Panc1 (cell line): ENCODE measurements around the gene AP3S1. TPM values are rescaled to one million over a fixed set of nuclear protein-coding genes. Genes with fewer than 3 reads are reported as not detected.

ENCODE experiments used
- ATAC-seq: fragments of 200-7000 bp; cut with Tn5 transposase; 2 replicates; pipeline ENCODE4 v1.9.1; 2020; ENCODE audit warnings: mild to moderate bottlenecking, moderate library complexity
- BruUV-seq: library from RNA; stranded (reverse); fragments of 400-500 nt; replicated peaks from 2 replicates; lab custom pipeline; 2021; lab: Mats Ljungman, UMichigan
- CTCF ChIA-PET: fragments of 300-600 bp; sonication (Branson Sonifier 250); formaldehyde crosslinking; loops from one replicate; lab custom pipeline; 2022; ENCODE audit warnings: antibody characterized with exemption; lab: Charles Lee
- POLR2A ChIA-PET: fragments of 300-600 bp; sonication (Branson Sonifier 250); formaldehyde crosslinking; loops from one replicate; lab custom pipeline; 2022; ENCODE audit warnings: antibody characterized with exemption; lab: Charles Lee
- DNase-seq: peaks from one replicate; pipeline ENCODE4 v3.0.0-alpha.2; 2010; ENCODE audit warnings: low read depth, low spot score
- H3K27ac ChIP-seq: 2 replicates; pipeline ENCODE4 v1.5.1; 2011; ENCODE audit warnings: mild to moderate bottlenecking, low read length, inconsistent platforms
- H3K27me3 ChIP-seq: fragments of 200-500 bp; sonication (Bioruptor generic); 2 replicates; pipeline ENCODE4 v1.6.0; 2014; ENCODE audit warnings: low read length, inconsistent platforms; ENCODE audit not compliant: control insufficient read depth, insufficient read depth
- H3K36me3 ChIP-seq: fragments of 200-500 bp; sonication (Bioruptor generic); 2 replicates; pipeline ENCODE4 v1.5.1; 2014; ENCODE audit warnings: inconsistent platforms, mild to moderate bottlenecking, low read length, moderate library complexity; ENCODE audit not compliant: control insufficient read depth, insufficient read depth
- H3K4me1 ChIP-seq: 2 replicates; pipeline ENCODE4 v1.5.1; 2011; ENCODE audit warnings: inconsistent platforms, mild to moderate bottlenecking, low read length, moderate library complexity; ENCODE audit not compliant: control insufficient read depth, insufficient read depth
- H3K4me3 ChIP-seq, 2 experiments: 2 replicates each; pipeline ENCODE4 v1.5.1; 2011 to 2012; ENCODE audit warnings: low read depth in 2 of 2, low read length in 2 of 2, mild to moderate bottlenecking in 2 of 2, inconsistent platforms in 1 of 2, moderate library complexity in 1 of 2
- H3K9me3 ChIP-seq: fragments of 200-500 bp; sonication (Bioruptor generic); 2 replicates; pipeline ENCODE4 v1.5.1; 2014; ENCODE audit warnings: low read depth, mild to moderate bottlenecking, inconsistent platforms, low read length, moderate library complexity; ENCODE audit not compliant: control insufficient read depth, insufficient read depth
- CTCF ChIP-seq: fragments of 450-650 bp; IDR thresholded peaks from 2 replicates; pipeline ENCODE4 v1.5.1; 2017; ENCODE audit warnings: mild to moderate bottlenecking
- POLR2AphosphoS5 ChIP-seq: IDR thresholded peaks from 2 replicates; pipeline ENCODE4 v1.6.1; 2012; ENCODE audit warnings: mild to moderate bottlenecking, low read depth, low read length, moderate library complexity
- REST ChIP-seq, 2 experiments: IDR thresholded peaks; 2 replicates each; pipeline ENCODE4 v1.6.1; 2011 to 2012; ENCODE audit warnings: low read depth in 2 of 2, control low read depth in 1 of 2, low read length in 1 of 2, mild to moderate bottlenecking in 1 of 2, moderate library complexity in 1 of 2; ENCODE audit not compliant: insufficient read depth in 1 of 2
- SIN3A ChIP-seq: IDR thresholded peaks from 2 replicates; pipeline ENCODE4 v1.6.1; 2012; ENCODE audit warnings: low read depth, mild to moderate bottlenecking, low read length, moderate library complexity, borderline replicate concordance; ENCODE audit not compliant: insufficient read depth
- TCF7L2 ChIP-seq: IDR thresholded peaks from 2 replicates; pipeline ENCODE4 v1.6.1; 2011; ENCODE audit warnings: mild to moderate bottlenecking, low read depth, low read length, inconsistent platforms
- in situ Hi-C: cut with HindIII; loops from 2 replicates; pipeline ENCODE4 v1.10.0; 2016; ENCODE audit warnings: low sequenced_read_pairs, low pct_unique_long_range_greater_than_20kb
- intact Hi-C: fragments of 100-400 bp; cut with micrococcal nuclease; formaldehyde crosslinking; loops from one replicate; pipeline ENCODE4 v1.10.0; 2022; ENCODE audit not compliant: unreplicated experiment
- total RNA-seq: library from RNA; stranded (reverse); gene quantifications from one replicate; pipeline ENCODE4 v1.2.1, GENCODE V29; 2021; ENCODE audit not compliant: unreplicated experiment

Gene AP3S1
- total RNA-seq, 1 experiment from 2014 or later: 88.8 TPM

- ATAC-seq: no peak
- Histone ChIP-seq H3K27ac (no peak overlapping the region), H3K4me3 (no peak overlapping the region), H3K9me3 (no peaks in the 10 kb centered on the region), H3K27me3 (no peaks in the 10 kb centered on the region), H3K36me3 (no peaks in the 10 kb centered on the region; the same call in 1 of the 2 replicates), H3K4me1 (peaks cover 4% of the 10 kb centered on the region; the same call in 1 of the 2 replicates)
- TF ChIP-seq POLR2AphosphoS5: no peak
- no peak for TF ChIP-seq TCF7L2
- no peak for TF ChIP-seq CTCF
- no peak for TF ChIP-seq SIN3A
- TF ChIP-seq REST (IDR thresholded peaks at IDR 0.05; ENCODE audit: insufficient read depth in 1 of 2, low read depth in 2 of 2, low read length in 1 of 2): no peak
- ChIA-PET CTCF (no interaction called here), POLR2A (interaction anchor here (0.6 kb wide), 1 partner anchor 31 kb away, joined by 7 read pairs; the partner anchor contains the start of gene ATG12)
- no peak for DNase-seq
- BruUV-seq: no TSS peak
- in situ Hi-C loops (no loop called here), intact Hi-C loops (no loop called here)
Observed at GRCh38 chr5:115872447-115872846, 30.7 kb downstream of the AP3S1 start.

- Histone ChIP-seq H3K9me3 (no peaks in the 10 kb centered on the region), H3K27ac (no peak overlapping the region), H3K36me3 (no peaks in the 10 kb centered on the region; the same call in 1 of the 2 replicates), H3K27me3 (no peaks in the 10 kb centered on the region), H3K4me3 (no peak overlapping the region), H3K4me1 (peaks cover 4% of the 10 kb centered on the region; the same call in 1 of the 2 replicates)
- BruUV-seq: no TSS peak
- ChIA-PET CTCF (no interaction called here), POLR2A (no interaction called here)
- TF ChIP-seq SIN3A: no peak
- no peak for TF ChIP-seq POLR2AphosphoS5
- no peak for TF ChIP-seq REST (IDR thresholded peaks at IDR 0.05; ENCODE audit: insufficient read depth in 1 of 2, low read depth in 2 of 2, low read length in 1 of 2)
- no peak for TF ChIP-seq CTCF
- no peak for TF ChIP-seq TCF7L2
- DNase-seq (no peak), ATAC-seq (no peak)
- intact Hi-C loops: no loop called here
- in situ Hi-C loops: no loop called here
Observed at GRCh38 chr5:115873392-115873791, 31.7 kb downstream of the AP3S1 start.
